DOHH2 (cell line): Measurements from ENCODE around the gene CTSW.

Experiments used
- EZH2phosphoT487 ChIP-seq: fragments of 200-600 bp; sonication (generic); IDR thresholded peaks from 2 replicates; pipeline ENCODE4 v1.6.1; 2017; ENCODE audit warnings: borderline replicate concordance, mild to moderate bottlenecking, antibody characterized with exemption, low read length, moderate library complexity, mixed read lengths
- TF ChIP-seq, protein P1 (sequence below): fragments of 200-600 bp; sonication (generic); IDR thresholded peaks from one replicate; pipeline ENCODE4 v1.5.1; 2014; ENCODE audit warnings: antibody characterized with exemption, mild to moderate bottlenecking, low read depth, low read length; ENCODE audit not compliant: poor library complexity, severe bottlenecking

DNA sequence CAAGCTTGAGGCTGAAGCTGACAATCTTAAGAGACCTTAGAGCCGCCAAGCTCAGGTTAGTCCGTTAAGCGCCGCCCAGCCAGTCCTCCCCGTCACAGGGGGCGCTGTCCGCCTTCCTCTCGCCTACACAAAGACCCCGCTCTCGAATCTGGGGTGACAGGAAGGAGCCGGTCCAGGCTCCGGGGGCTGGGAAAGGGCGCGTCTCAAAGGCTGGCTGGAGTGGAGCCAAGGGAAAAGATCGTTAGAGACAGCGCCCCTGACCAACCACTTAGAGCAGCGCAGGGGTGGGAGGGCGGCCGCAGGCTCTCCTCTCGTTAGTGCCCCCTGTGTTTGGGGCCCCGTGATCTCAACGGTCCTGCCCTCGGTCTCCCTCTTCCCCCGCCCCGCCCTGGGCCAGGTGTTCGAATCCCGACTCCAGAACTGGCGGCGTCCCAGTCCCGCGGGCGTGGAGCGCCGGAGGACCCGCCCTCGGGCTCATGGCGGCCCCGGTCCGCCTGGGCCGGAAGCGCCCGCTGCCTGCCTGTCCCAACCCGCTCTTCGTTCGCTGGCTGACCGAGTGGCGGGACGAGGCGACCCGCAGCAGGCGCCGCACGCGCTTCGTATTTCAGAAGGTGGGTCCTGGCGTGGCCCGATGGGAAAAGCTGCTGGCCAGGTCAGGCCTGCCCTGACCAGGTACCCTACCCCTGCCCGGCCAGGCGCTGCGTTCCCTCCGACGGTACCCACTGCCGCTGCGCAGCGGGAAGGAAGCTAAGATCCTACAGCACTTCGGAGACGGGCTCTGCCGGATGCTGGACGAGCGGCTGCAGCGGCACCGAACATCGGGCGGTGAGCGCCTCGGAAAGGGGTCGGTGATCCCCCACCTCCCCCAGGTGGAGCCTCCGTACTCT, 19.1 kb upstream of the CTSW start, which contains the start of gene MUS81:
- TF ChIP-seq, protein P1, sequence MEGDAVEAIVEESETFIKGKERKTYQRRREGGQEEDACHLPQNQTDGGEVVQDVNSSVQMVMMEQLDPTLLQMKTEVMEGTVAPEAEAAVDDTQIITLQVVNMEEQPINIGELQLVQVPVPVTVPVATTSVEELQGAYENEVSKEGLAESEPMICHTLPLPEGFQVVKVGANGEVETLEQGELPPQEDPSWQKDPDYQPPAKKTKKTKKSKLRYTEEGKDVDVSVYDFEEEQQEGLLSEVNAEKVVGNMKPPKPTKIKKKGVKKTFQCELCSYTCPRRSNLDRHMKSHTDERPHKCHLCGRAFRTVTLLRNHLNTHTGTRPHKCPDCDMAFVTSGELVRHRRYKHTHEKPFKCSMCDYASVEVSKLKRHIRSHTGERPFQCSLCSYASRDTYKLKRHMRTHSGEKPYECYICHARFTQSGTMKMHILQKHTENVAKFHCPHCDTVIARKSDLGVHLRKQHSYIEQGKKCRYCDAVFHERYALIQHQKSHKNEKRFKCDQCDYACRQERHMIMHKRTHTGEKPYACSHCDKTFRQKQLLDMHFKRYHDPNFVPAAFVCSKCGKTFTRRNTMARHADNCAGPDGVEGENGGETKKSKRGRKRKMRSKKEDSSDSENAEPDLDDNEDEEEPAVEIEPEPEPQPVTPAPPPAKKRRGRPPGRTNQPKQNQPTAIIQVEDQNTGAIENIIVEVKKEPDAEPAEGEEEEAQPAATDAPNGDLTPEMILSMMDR: peak; percentile 96
- no peak for TF ChIP-seq EZH2phosphoT487
